K562 (cell line): ENCODE results near the gene CHMP1A. TPM values are rescaled to one million over a fixed set of nuclear protein-coding genes. Genes with fewer than 3 reads are reported as not detected.

Experiments
- ATAC-seq: fragments of 200-7000 bp; cut with Tn5 transposase; 3 replicates; pipeline ENCODE4 v1.9.1; 2020; ENCODE audit warnings: moderate library complexity
- BruUV-seq: library from RNA; stranded (reverse); fragments of 400-500 nt; replicated peaks from 2 replicates; lab custom pipeline; 2021; lab: Mats Ljungman, UMichigan
- CTCF ChIA-PET: fragments of 300-600 bp; formaldehyde crosslinking; extraction: SDS; loops from one replicate; lab custom pipeline; 2021; ENCODE audit warnings: low intra/inter-chr PET ratio; lab: Yijun Ruan, JAX
- POLR2A ChIA-PET: fragments of 300-600, 350-650 bp; sonication (Branson Sonifier 250); formaldehyde crosslinking; extraction: SDS; loops from one replicate; lab custom pipeline; 2021; ENCODE audit warnings: antibody characterized with exemption, inconsistent platforms; lab: Yijun Ruan, JAX
- DNase-seq, 4 experiments: peaks; one replicate each; pipeline versions ENCODE4 v3.0.0 to v3.0.0-alpha.2; 2011 to 2018; ENCODE audit warnings: low spot score in 3 of 4, mixed read lengths in 3 of 4; ENCODE audit errors: extremely low read depth in 1 of 4
- FAIRE-seq: peaks from 2 replicates; lab custom pipeline; 2011; peaks lifted over from hg19 to GRCh38; lab: Jason Lieb, UNC
- H2AFZ ChIP-seq: 2 replicates; pipeline ENCODE4 v1.6.0; 2011; ENCODE audit warnings: low read depth, low read length, control low read depth, inconsistent platforms
- H3K27ac ChIP-seq: fragments of 200-600 bp; 3 replicates; pipeline ENCODE4 v1.8.0; 2011; ENCODE audit warnings: low read depth, mild to moderate bottlenecking, control low read depth, inconsistent platforms, low read length, moderate library complexity, mixed read lengths; ENCODE audit errors: extremely low read depth
- H3K27me3 ChIP-seq, 2 experiments: fragments of 300-600 bp in 1 of 2; 2 replicates in 1 of 2; 3 replicates in 1 of 2; pipeline versions ENCODE4 v1.6.0 to v1.8.0; 2011; ENCODE audit warnings: inconsistent platforms in 2 of 2, low read length in 2 of 2, mild to moderate bottlenecking in 1 of 2, mixed read lengths in 1 of 2, moderate library complexity in 1 of 2; ENCODE audit not compliant: control insufficient read depth in 2 of 2, insufficient read depth in 2 of 2
- H3K36me3 ChIP-seq: fragments of 300-600 bp; 3 replicates; pipeline ENCODE4 v1.8.0; 2011; ENCODE audit warnings: mild to moderate bottlenecking, low read length, inconsistent platforms; ENCODE audit not compliant: control insufficient read depth, insufficient read depth
- H3K4me1 ChIP-seq, 2 experiments: fragments of 200-600 bp in 1 of 2; replicated peaks in 1 of 2; 2 replicates in 1 of 2; 3 replicates in 1 of 2; pipeline versions ENCODE4 v1.5.1 to v1.8.0; 2011; ENCODE audit warnings: inconsistent platforms in 2 of 2, low read length in 2 of 2, mild to moderate bottlenecking in 1 of 2, mixed read lengths in 1 of 2, moderate library complexity in 1 of 2; ENCODE audit not compliant: control insufficient read depth in 2 of 2, insufficient read depth in 2 of 2
- H3K4me2 ChIP-seq: 2 replicates; pipeline ENCODE4 v1.6.1; 2011; ENCODE audit warnings: low read length, control low read depth, inconsistent platforms, mixed read lengths; ENCODE audit not compliant: insufficient read depth
- H3K4me3 ChIP-seq: fragments of 200-600 bp; sonication (generic), shearing (Covaris generic); 2 replicates; pipeline ENCODE4 v1.5.1; 2016; ENCODE audit warnings: control low read depth, inconsistent platforms
- H3K79me2 ChIP-seq: fragments of 200-600 bp; 3 replicates; pipeline ENCODE4 v1.8.0; 2011; ENCODE audit warnings: low read length, inconsistent platforms; ENCODE audit not compliant: control insufficient read depth, insufficient read depth
- H3K9ac ChIP-seq, 2 experiments: 2 replicates each; pipeline versions ENCODE4 v1.6.0 to v1.6.1; 2011; ENCODE audit warnings: low read depth in 2 of 2, low read length in 2 of 2, control low read depth in 1 of 2, inconsistent platforms in 1 of 2, mild to moderate bottlenecking in 1 of 2, mixed read lengths in 1 of 2; ENCODE audit not compliant: insufficient read depth in 1 of 2
- H3K9me1 ChIP-seq: one replicate; pipeline ENCODE4 v1.6.0; 2011; ENCODE audit warnings: inconsistent platforms, mild to moderate bottlenecking, low read length, moderate library complexity; ENCODE audit not compliant: control insufficient read depth, insufficient read depth
- H3K9me3 ChIP-seq: replicated peaks from 2 replicates; pipeline ENCODE4 v1.5.1; 2011; ENCODE audit warnings: low read depth, low read length, inconsistent platforms; ENCODE audit not compliant: control insufficient read depth, insufficient read depth
- H4K20me1 ChIP-seq: replicated peaks from 2 replicates; pipeline ENCODE4 v1.6.1; 2011; ENCODE audit warnings: low read length, inconsistent platforms, mixed read lengths; ENCODE audit not compliant: control insufficient read depth, insufficient read depth
- FOSL1 ChIP-seq: fragments of 200-800 bp; sonication (Bioruptor generic); conservative IDR thresholded peaks from 2 replicates; pipeline ENCODE4 v1.6.1; 2016; ENCODE audit warnings: missing genetic modification characterization, missing compliant biosample characterization
- NR2F6 ChIP-seq: fragments of 450-650 bp; formaldehyde crosslinking; IDR thresholded peaks from 2 replicates; pipeline ENCODE4 v1.4.0; 2020; ENCODE audit warnings: mild to moderate bottlenecking
- POLR2A ChIP-seq: fragments of 450-650 bp; conservative IDR thresholded peaks from 2 replicates; pipeline ENCODE4 v1.6.1; 2016
- POLR2AphosphoS2 ChIP-seq: IDR thresholded peaks from 2 replicates; pipeline ENCODE4 v1.6.1; 2012; ENCODE audit warnings: low read length, improper control_type of control experiment
- POLR2G ChIP-seq: fragments of 200-400 bp; formaldehyde crosslinking; IDR thresholded peaks from 2 replicates; pipeline ENCODE4 v1.6.1; 2017; ENCODE audit warnings: low read depth, mild to moderate bottlenecking, antibody characterized with exemption, low read length, moderate library complexity
- RBFOX2 ChIP-seq: fragments of 200-400 bp; formaldehyde crosslinking; IDR thresholded peaks from 2 replicates; pipeline ENCODE4 v1.6.1; 2017; ENCODE audit warnings: low read depth, mild to moderate bottlenecking, low read length, moderate library complexity
- SUPT5H ChIP-seq: fragments of 450-650 bp; IDR thresholded peaks from 2 replicates; pipeline ENCODE4 v1.6.1; 2016
- ZNF23 ChIP-seq: fragments of 250-450 bp; sonication (Bioruptor Pico); IDR thresholded peaks from 2 replicates; pipeline ENCODE4 v1.4.0; 2020; ENCODE audit warnings: mild to moderate bottlenecking
- WGBS: fragments of 100-300 bp; shearing (Covaris generic); methylation state at CpG from one replicate; pipeline ENCODE4 v1.1.6; 2016; ENCODE audit warnings: low coverage, mixed read lengths; ENCODE audit not compliant: insufficient coverage; ENCODE audit errors: missing lambda C conversion rate; 5-methylcytosine and 5-hydroxymethylcytosine counted together
- in situ Hi-C: fragments of 300-500 bp; cut with MboI; formaldehyde crosslinking; loops from 4 replicates; pipeline ENCODE4 v1.15.0; 2018; ENCODE audit warnings: inconsistent platforms, mixed read lengths
- intact Hi-C: fragments of 100-400 bp; cut with micrococcal nuclease; formaldehyde crosslinking; loops from 2 replicates; pipeline ENCODE4 v1.14.2; 2022
- polyA plus RNA-seq, 8 experiments: library from polyadenylated mRNA; depleted of rRNA in 4 of 8; stranded (reverse) in 5 of 8; unstranded in 3 of 8; fragments of >200 nt; fragmentation: Nextera tagmentation in 2 of 8; fragmentation: Illumina TruSeq in 1 of 8; extraction: Ambion mirVana in 2 of 8; extraction: Trizol in 1 of 8; gene quantifications; 2 replicates each; pipeline versions ENCODE4 v1.2.1 to v1.2.3, GENCODE V29; 2011 to 2014; ENCODE audit warnings: inconsistent platforms in 1 of 8, missing spikeins in 1 of 8
- total RNA-seq, 7 experiments: library from RNA; depleted of rRNA in 6 of 7; stranded (reverse); fragments of >200 nt in 6 of 7; fragmentation: Illumina TruSeq in 2 of 7; extraction: Trizol in 2 of 7; gene quantifications; 2 replicates each; pipeline versions ENCODE4 v1.2.1 to v1.2.3, GENCODE V29; 2011 to 2021; ENCODE audit warnings: low replicate concordance in 1 of 7
- TF ChIP-seq, protein P1 (sequence below): sonication (generic); formaldehyde crosslinking; IDR thresholded peaks from 2 replicates; pipeline ENCODE4 v1.8.0; 2023; ENCODE audit warnings: missing genetic modification reagents, mild to moderate bottlenecking, borderline replicate concordance

CHMP1A gene
- total and polyA plus RNA-seq, 9 of the 15 experiments (the other 6 are each of a cell fraction or from before 2014, with no cell fraction given), result 0.83 to 79.9 (median 45.2) TPM

DNA sequence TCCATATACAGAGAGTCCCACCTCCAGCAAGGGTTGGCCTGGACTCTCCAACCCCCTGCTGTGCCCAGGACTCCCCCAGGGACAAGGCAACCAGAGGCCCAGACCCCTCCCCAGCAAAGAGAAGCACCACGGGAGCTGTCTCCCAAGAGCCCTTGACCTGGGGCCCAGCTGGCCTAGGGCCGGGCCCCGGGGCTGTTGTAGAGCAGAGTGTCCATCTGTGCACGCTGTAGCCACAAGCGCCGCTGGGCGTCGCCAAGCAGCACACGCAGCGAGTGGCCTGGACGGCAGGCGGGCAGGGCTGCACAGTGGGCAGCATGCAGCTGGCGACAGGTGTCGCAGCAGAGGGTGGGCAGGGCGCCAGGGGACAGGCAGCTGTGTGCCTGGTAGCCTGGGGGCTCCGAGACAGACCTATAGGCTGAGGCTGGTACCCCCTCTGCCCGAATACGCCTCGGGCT lies 39.7 kb upstream of the CHMP1A start (continued):
- TF ChIP-seq, protein P1, sequence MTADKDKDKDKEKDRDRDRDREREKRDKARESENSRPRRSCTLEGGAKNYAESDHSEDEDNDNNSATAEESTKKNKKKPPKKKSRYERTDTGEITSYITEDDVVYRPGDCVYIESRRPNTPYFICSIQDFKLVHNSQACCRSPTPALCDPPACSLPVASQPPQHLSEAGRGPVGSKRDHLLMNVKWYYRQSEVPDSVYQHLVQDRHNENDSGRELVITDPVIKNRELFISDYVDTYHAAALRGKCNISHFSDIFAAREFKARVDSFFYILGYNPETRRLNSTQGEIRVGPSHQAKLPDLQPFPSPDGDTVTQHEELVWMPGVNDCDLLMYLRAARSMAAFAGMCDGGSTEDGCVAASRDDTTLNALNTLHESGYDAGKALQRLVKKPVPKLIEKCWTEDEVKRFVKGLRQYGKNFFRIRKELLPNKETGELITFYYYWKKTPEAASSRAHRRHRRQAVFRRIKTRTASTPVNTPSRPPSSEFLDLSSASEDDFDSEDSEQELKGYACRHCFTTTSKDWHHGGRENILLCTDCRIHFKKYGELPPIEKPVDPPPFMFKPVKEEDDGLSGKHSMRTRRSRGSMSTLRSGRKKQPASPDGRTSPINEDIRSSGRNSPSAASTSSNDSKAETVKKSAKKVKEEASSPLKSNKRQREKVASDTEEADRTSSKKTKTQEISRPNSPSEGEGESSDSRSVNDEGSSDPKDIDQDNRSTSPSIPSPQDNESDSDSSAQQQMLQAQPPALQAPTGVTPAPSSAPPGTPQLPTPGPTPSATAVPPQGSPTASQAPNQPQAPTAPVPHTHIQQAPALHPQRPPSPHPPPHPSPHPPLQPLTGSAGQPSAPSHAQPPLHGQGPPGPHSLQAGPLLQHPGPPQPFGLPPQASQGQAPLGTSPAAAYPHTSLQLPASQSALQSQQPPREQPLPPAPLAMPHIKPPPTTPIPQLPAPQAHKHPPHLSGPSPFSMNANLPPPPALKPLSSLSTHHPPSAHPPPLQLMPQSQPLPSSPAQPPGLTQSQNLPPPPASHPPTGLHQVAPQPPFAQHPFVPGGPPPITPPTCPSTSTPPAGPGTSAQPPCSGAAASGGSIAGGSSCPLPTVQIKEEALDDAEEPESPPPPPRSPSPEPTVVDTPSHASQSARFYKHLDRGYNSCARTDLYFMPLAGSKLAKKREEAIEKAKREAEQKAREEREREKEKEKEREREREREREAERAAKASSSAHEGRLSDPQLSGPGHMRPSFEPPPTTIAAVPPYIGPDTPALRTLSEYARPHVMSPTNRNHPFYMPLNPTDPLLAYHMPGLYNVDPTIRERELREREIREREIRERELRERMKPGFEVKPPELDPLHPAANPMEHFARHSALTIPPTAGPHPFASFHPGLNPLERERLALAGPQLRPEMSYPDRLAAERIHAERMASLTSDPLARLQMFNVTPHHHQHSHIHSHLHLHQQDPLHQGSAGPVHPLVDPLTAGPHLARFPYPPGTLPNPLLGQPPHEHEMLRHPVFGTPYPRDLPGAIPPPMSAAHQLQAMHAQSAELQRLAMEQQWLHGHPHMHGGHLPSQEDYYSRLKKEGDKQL (CRISPR knock-in tag), result no peak

DNA sequence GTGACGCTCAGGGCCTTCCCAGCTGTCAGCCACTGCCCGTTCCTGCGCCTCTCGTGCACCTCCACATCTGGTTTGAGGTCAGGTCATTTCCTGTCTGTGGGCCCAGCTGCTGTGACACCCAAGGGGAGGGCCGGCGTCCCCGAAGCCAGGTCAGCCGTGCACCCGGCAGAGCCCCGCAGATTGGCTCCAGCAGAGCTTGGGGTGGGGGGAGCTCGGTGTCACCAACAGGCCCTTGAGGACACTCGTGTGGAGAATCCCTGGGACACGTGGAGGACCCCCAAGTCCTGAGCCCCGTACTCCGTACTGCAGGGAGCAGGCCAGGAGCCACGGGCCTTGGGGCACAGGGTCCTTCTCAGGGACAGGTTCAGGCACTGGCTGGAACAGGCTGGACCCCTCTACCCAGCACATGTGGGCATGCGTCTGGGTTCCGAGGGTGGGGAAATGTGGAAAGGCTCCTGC lies 39.2 kb upstream of the CHMP1A start:
- FAIRE-seq (no peak), DNase-seq (peak in 1 of 4 experiments; percentile 22), ATAC-seq (no peak)
- Histone ChIP-seq H3K9me1 (peaks cover 11% of the 10 kb centered on the region), H3K4me3 (no peak overlapping the region), H4K20me1 (peaks cover 4% of the 10 kb centered on the region; the same call in 1 of the 2 replicates), H3K9me3 (no peaks in the 10 kb centered on the region), H3K27me3 (no peaks in the 10 kb centered on the region), H3K27ac (no peak overlapping the region), H3K4me2 (no peak overlapping the region), H3K4me1 (peaks cover 8 to 72% of the 10 kb centered on the region in 2 experiments), H3K9ac (peak overlapping the region in 1 of 2 experiments; percentile 37; a peak in 1 of 4 replicates), H3K36me3 (peaks cover 62% of the 10 kb centered on the region; the same call in 2 of the 3 replicates), H3K79me2 (peaks cover 9% of the 10 kb centered on the region), H2AFZ (no peak overlapping the region)
- intact Hi-C loops (no loop called here), in situ Hi-C loops (no loop called here)
- TF ChIP-seq NR2F6 (CRISPR knock-in tag) (no peak), FOSL1 (no peak), POLR2G (peak; percentile 68), RBFOX2 (peak; percentile 47), ZNF23 (CRISPR knock-in tag) (no peak), POLR2AphosphoS2 (peak; percentile 62; the same call in 1 of the 2 replicates), SUPT5H (peak; percentile 59), POLR2A (peak; percentile 65)
- POLR2A ChIA-PET, result interaction anchor here (0.8 to 1.7 kb wide), 3 partner anchors 8 to 10 kb away, joined by 3 to 9 read pairs (median 4); partner anchors contain the start of gene CDK10
- CTCF ChIA-PET, result no interaction called here
- BruUV-seq, result no TSS peak
- 68% methylated on average over 15 of the region's 18 CpGs for WGBS
